GM12878 (cell line): ENCODE data around the gene C20orf96. TPM values are rescaled to one million over a fixed set of nuclear protein-coding genes. Genes with fewer than 3 reads are reported as not detected.

Experiments used
- ATAC-seq: fragments of 200-7000 bp; cut with Tn5 transposase; 3 replicates; pipeline ENCODE4 v1.9.1; 2020; ENCODE audit warnings: mild to moderate bottlenecking, moderate library complexity
- BruUV-seq: library from RNA; stranded (reverse); fragments of 400-500 nt; replicated peaks from 2 replicates; lab custom pipeline; 2021; lab: Mats Ljungman, UMichigan
- CTCF ChIA-PET: fragments of 300-600 bp; sonication (Branson Sonifier 250); formaldehyde crosslinking; extraction: SDS; loops from one replicate; lab custom pipeline; 2021; ENCODE audit warnings: inconsistent platforms; lab: Yijun Ruan, JAX
- POLR2A ChIA-PET: fragments of 350-600 bp; formaldehyde crosslinking; extraction: SDS; loops from one replicate; lab custom pipeline; 2021; ENCODE audit warnings: inconsistent platforms; lab: Charles Lee
- RAD21 ChIA-PET: fragments of 300-600 bp; sonication (Branson Sonifier 250); formaldehyde crosslinking; loops from one replicate; lab custom pipeline; 2023; ENCODE audit warnings: antibody characterized with exemption; ENCODE audit not compliant: unreplicated experiment; lab: Charles Lee
- SMC1A ChIA-PET: fragments of 300-600 bp; sonication (Branson Sonifier 250); formaldehyde crosslinking; loops from one replicate; lab custom pipeline; 2023; ENCODE audit not compliant: unreplicated experiment, uncharacterized antibody; lab: Charles Lee
- DNase-seq: peaks from one replicate; pipeline ENCODE4 v3.0.0-alpha.2; 2011; ENCODE audit warnings: low read depth, low spot score
- FAIRE-seq: peaks from 3 replicates; lab custom pipeline; 2011; peaks lifted over from hg19 to GRCh38; lab: Jason Lieb, UNC
- H2AFZ ChIP-seq: 2 replicates; pipeline ENCODE4 v1.6.0; 2011; ENCODE audit warnings: low read depth, low read length, control low read depth; ENCODE audit not compliant: control insufficient read depth
- H3K27ac ChIP-seq: 2 replicates; pipeline ENCODE4 v1.5.1; 2011; ENCODE audit warnings: control low read depth; ENCODE audit not compliant: control insufficient read depth, insufficient read depth
- H3K27me3 ChIP-seq, 2 experiments: replicated peaks in 1 of 2; 2 replicates each; pipeline versions ENCODE4 v1.6.0 to v1.6.1; 2011; ENCODE audit warnings: low read length in 1 of 2; ENCODE audit not compliant: control insufficient read depth in 2 of 2, insufficient read depth in 2 of 2
- H3K36me3 ChIP-seq, 2 experiments: 2 replicates each; pipeline ENCODE4 v1.5.1; 2011; ENCODE audit warnings: low read length in 1 of 2; ENCODE audit not compliant: control insufficient read depth in 2 of 2, insufficient read depth in 2 of 2
- H3K4me1 ChIP-seq: 2 replicates; pipeline ENCODE4 v1.6.1; 2011; ENCODE audit warnings: mild to moderate bottlenecking, low read length, moderate library complexity, mixed read lengths; ENCODE audit not compliant: control insufficient read depth, insufficient read depth
- H3K4me2 ChIP-seq: 2 replicates; pipeline ENCODE4 v1.6.0; 2011; ENCODE audit warnings: control low read depth; ENCODE audit not compliant: control insufficient read depth, insufficient read depth
- H3K4me3 ChIP-seq: fragments of 200-600 bp; sonication (generic); 2 replicates; pipeline ENCODE4 v1.5.1; 2016
- H3K79me2 ChIP-seq: 2 replicates; pipeline ENCODE4 v1.6.0; 2011; ENCODE audit warnings: low read length; ENCODE audit not compliant: control insufficient read depth, insufficient read depth
- H3K9ac ChIP-seq: 2 replicates; pipeline ENCODE4 v1.8.0; 2011; ENCODE audit warnings: low read length, control low read depth, mixed read lengths; ENCODE audit not compliant: control insufficient read depth, insufficient read depth
- H3K9me3 ChIP-seq: replicated peaks from 3 replicates; pipeline ENCODE4 v1.5.1; 2011; ENCODE audit warnings: mild to moderate bottlenecking, low read length; ENCODE audit not compliant: control insufficient read depth, insufficient read depth
- H4K20me1 ChIP-seq: 2 replicates; pipeline ENCODE4 v1.6.0; 2011; ENCODE audit not compliant: control insufficient read depth, insufficient read depth
- BHLHE40 ChIP-seq, 2 experiments: fragments of 450-650 bp in 1 of 2; IDR thresholded peaks; 2 replicates each; pipeline ENCODE4 v1.6.1; 2011 to 2017; ENCODE audit warnings: low read depth in 2 of 2, borderline replicate concordance in 1 of 2, improper control_type of control experiment in 1 of 2, low read length in 1 of 2, mild to moderate bottlenecking in 1 of 2
- CBX3 ChIP-seq: fragments of 200-600 bp; sonication (generic); IDR thresholded peaks from 2 replicates; pipeline ENCODE4 v1.6.1; 2016; ENCODE audit warnings: low read depth, borderline replicate concordance
- CBX5 ChIP-seq: sonication (generic); IDR thresholded peaks from 2 replicates; pipeline ENCODE4 v1.6.1; 2016; ENCODE audit warnings: low read depth, moderate library complexity, mild to moderate bottlenecking, inconsistent platforms
- CHD1 ChIP-seq: IDR thresholded peaks from 2 replicates; pipeline ENCODE4 v1.6.1; 2012; ENCODE audit warnings: low read depth, low read length, improper control_type of control experiment
- CHD2 ChIP-seq: IDR thresholded peaks from 2 replicates; pipeline ENCODE4 v1.6.1; 2011; ENCODE audit warnings: low read depth, low read length, improper control_type of control experiment, borderline replicate concordance
- EED ChIP-seq: sonication (generic); IDR thresholded peaks from 2 replicates; pipeline ENCODE4 v1.6.1; 2016; ENCODE audit warnings: antibody characterized with exemption, low read depth
- GATAD2B ChIP-seq: fragments of 450-650 bp; conservative IDR thresholded peaks from 2 replicates; pipeline ENCODE4 v1.6.1; 2017; ENCODE audit warnings: low read depth, mild to moderate bottlenecking, moderate library complexity
- HDAC2 ChIP-seq: fragments of 200-600 bp; sonication (generic); IDR thresholded peaks from 2 replicates; pipeline ENCODE4 v1.6.1; 2017
- IKZF1 ChIP-seq: fragments of 450-650 bp; conservative IDR thresholded peaks from 2 replicates; pipeline ENCODE4 v1.6.1; 2017; ENCODE audit warnings: antibody characterized with exemption, mild to moderate bottlenecking
- LARP7 ChIP-seq: fragments of 450-650 bp; IDR thresholded peaks from 2 replicates; pipeline ENCODE4 v1.6.1; 2017; ENCODE audit warnings: mild to moderate bottlenecking
- MXI1 ChIP-seq: fragments of 150-350 bp; IDR thresholded peaks from 2 replicates; pipeline ENCODE4 v1.6.1; 2011; ENCODE audit warnings: low read depth, mild to moderate bottlenecking, inconsistent platforms, low read length, improper control_type of control experiment
- NRF1 ChIP-seq: conservative IDR thresholded peaks from 2 replicates; pipeline ENCODE4 v1.6.1; 2011; ENCODE audit warnings: mild to moderate bottlenecking, low read depth, low read length, improper control_type of control experiment
- POLR2A ChIP-seq: IDR thresholded peaks from 2 replicates; pipeline ENCODE4 v1.6.1; 2011; ENCODE audit warnings: low read depth, mild to moderate bottlenecking, low read length
- RBBP5 ChIP-seq: fragments of 200-600 bp; sonication (generic); conservative IDR thresholded peaks from 2 replicates; pipeline ENCODE4 v1.6.1; 2016
- SMAD1 ChIP-seq: fragments of 450-650 bp; IDR thresholded peaks from 2 replicates; pipeline ENCODE4 v1.6.1; 2018; ENCODE audit warnings: mild to moderate bottlenecking, low read depth; ENCODE audit not compliant: partially characterized antibody
- TCF3 ChIP-seq: IDR thresholded peaks from 2 replicates; pipeline ENCODE4 v1.6.1; 2012; ENCODE audit warnings: low read depth, mild to moderate bottlenecking, low read length, borderline replicate concordance; ENCODE audit not compliant: insufficient read depth
- WGBS: methylation state at CpG from one replicate; pipeline ENCODE4 v1.1.6; 2016; ENCODE audit warnings: low lambda C conversion rate; ENCODE audit not compliant: insufficient replicate concordance, insufficient coverage; ENCODE audit errors: missing lambda C conversion rate; 5-methylcytosine and 5-hydroxymethylcytosine counted together
- in situ Hi-C: fragments of 300-500 bp; cut with MboI; formaldehyde crosslinking; loops from 9 replicates; pipeline ENCODE4 v1.14.3; 2018; ENCODE audit warnings: mixed read lengths
- intact Hi-C: fragments of 100-400 bp; cut with micrococcal nuclease; formaldehyde crosslinking; loops from one replicate; pipeline ENCODE4 v1.14.2; 2022; ENCODE audit not compliant: unreplicated experiment
- polyA plus RNA-seq, 11 experiments: library from polyadenylated mRNA; depleted of rRNA in 4 of 11; unstranded in 6 of 11; stranded (reverse) in 5 of 11; fragments of >200 nt; fragmentation: Nextera tagmentation in 4 of 11; fragmentation: Illumina TruSeq in 1 of 11; extraction: Ambion mirVana in 4 of 11; extraction: Trizol in 1 of 11; gene quantifications; 1 replicate in 1 of 11; 2 replicates in 10 of 11; pipeline versions ENCODE4 v1.2.1 to v1.2.3, GENCODE V29; 2011 to 2016; ENCODE audit warnings: inconsistent platforms in 2 of 11, missing spikeins in 2 of 11, low read depth in 1 of 11
- total RNA-seq, 4 experiments: library from RNA; depleted of rRNA in 3 of 4; stranded (reverse); fragments of >200 nt in 3 of 4; fragmentation: Illumina TruSeq in 1 of 4; extraction: Trizol in 1 of 4; gene quantifications; 2 replicates each; pipeline versions ENCODE4 v1.2.1 to v1.2.3, GENCODE V29; 2013 to 2021
- TF ChIP-seq, protein P1 (sequence below): IDR thresholded peaks from 2 replicates; pipeline ENCODE4 v1.6.1; 2011; ENCODE audit warnings: mild to moderate bottlenecking, low read depth, low read length, moderate library complexity; ENCODE audit not compliant: insufficient replicate concordance
- TF ChIP-seq, protein P2 (sequence below): fragments of 450-650 bp; IDR thresholded peaks from 2 replicates; pipeline ENCODE4 v1.6.1; 2016; ENCODE audit warnings: mild to moderate bottlenecking
- TF ChIP-seq, protein P3 (sequence below): IDR thresholded peaks from 2 replicates; pipeline ENCODE4 v1.6.1; 2011; ENCODE audit warnings: borderline replicate concordance, low read depth, mild to moderate bottlenecking, moderate library complexity, low read length; ENCODE audit not compliant: insufficient read depth, poor library complexity, severe bottlenecking

C20orf96 gene
- total and polyA plus RNA-seq, 10 of the 15 experiments (the other 5 are each of a cell fraction or from before 2014, with no cell fraction given) = 1.4 to 8.6 (median 5.9) TPM

DNA sequence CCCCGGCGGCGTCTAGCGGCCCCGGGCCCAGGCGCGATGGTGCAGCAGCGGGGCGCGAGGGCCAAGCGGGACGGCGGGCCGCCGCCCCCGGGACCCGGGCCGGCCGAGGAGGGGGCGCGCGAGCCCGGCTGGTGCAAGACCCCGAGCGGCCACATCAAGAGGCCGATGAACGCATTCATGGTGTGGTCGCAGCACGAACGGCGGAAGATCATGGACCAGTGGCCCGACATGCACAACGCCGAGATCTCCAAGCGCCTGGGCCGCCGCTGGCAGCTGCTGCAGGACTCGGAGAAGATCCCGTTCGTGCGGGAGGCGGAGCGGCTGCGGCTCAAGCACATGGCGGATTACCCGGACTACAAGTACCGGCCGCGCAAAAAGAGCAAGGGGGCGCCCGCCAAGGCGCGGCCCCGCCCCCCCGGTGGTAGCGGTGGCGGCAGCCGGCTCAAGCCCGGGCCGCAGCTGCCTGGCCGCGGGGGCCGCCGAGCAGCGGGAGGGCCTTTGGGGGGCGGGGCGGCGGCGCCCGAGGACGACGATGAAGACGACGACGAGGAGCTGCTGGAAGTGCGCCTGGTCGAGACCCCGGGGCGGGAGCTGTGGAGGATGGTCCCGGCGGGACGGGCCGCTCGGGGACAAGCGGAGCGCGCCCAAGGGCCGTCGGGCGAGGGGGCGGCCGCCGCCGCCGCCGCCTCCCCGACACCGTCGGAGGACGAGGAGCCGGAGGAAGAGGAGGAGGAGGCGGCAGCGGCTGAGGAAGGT, 35.5 kb upstream of the C20orf96 start:
- peak; percentile 0; the same call in 2 of the 3 replicates for ATAC-seq
- CTCF ChIA-PET = no interaction called here
- Histone ChIP-seq H3K36me3 (no peaks in the 10 kb centered on the region; a peak in 1 of 4 replicates), H3K27ac (peak overlapping the region; percentile 74), H3K4me3 (peak overlapping the region; percentile 85), H3K4me1 (peaks cover 15% of the 10 kb centered on the region), H3K79me2 (peaks cover 11% of the 10 kb centered on the region), H3K9ac (peak overlapping the region; percentile 73), H4K20me1 (peaks cover 4% of the 10 kb centered on the region), H3K27me3 (no peaks in the 10 kb centered on the region), H2AFZ (peak overlapping the region; percentile 51), H3K9me3 (no peaks in the 10 kb centered on the region), H3K4me2 (peak overlapping the region; percentile 73; the same call in 1 of the 2 replicates)
- RAD21 ChIA-PET = interaction anchor here (1.3 to 1.5 kb wide), 2 partner anchors 24 to 28 kb away, joined by 3 to 4 read pairs; partner anchors contain the start of gene ZCCHC3
- intact Hi-C loops (no loop called here), in situ Hi-C loops (no loop called here)
- POLR2A ChIA-PET = interaction anchor here (0.9 to 4.5 kb wide), 4 partner anchors 16 to 29 kb away, joined by 3 to 30 read pairs (median 7); partner anchors contain the start of genes NRSN2 and ZCCHC3
- DNase-seq = no peak
- WGBS = 1% methylated on average over 88 of the region's 103 CpGs
- SMC1A ChIA-PET = interaction anchor here (3.3 kb wide), 1 partner anchor 27 kb away, joined by 15 read pairs; no protein-coding TSS in a partner anchor
- no peak for FAIRE-seq
- BruUV-seq = no TSS peak
- TF ChIP-seq, protein P1, sequence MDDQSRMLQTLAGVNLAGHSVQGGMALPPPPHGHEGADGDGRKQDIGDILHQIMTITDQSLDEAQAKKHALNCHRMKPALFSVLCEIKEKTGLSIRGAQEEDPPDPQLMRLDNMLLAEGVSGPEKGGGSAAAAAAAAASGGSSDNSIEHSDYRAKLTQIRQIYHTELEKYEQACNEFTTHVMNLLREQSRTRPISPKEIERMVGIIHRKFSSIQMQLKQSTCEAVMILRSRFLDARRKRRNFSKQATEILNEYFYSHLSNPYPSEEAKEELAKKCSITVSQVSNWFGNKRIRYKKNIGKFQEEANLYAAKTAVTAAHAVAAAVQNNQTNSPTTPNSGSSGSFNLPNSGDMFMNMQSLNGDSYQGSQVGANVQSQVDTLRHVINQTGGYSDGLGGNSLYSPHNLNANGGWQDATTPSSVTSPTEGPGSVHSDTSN = no peak
- no peak for TF ChIP-seq CHD1
- TF ChIP-seq IKZF1 = peak; percentile 86
- TF ChIP-seq BHLHE40 (IDR thresholded peaks at IDR 0.05; ENCODE audit: borderline replicate concordance in 1 of 2, low read depth in 2 of 2, low read length in 1 of 2) = peak in 1 of 2 experiments; percentile 27; a peak in 1 of 4 replicates
- no peak for TF ChIP-seq CBX5
- TF ChIP-seq TCF3 = 0 out of 2 replicates have a peak, but pooled peaks have one; percentile 7
- TF ChIP-seq HDAC2 = no peak
- TF ChIP-seq MXI1 = peak; percentile 65; the same call in 1 of the 2 replicates
- TF ChIP-seq POLR2A = peak; percentile 60
- no peak for TF ChIP-seq NRF1
- no peak for TF ChIP-seq EED
- TF ChIP-seq, protein P2, sequence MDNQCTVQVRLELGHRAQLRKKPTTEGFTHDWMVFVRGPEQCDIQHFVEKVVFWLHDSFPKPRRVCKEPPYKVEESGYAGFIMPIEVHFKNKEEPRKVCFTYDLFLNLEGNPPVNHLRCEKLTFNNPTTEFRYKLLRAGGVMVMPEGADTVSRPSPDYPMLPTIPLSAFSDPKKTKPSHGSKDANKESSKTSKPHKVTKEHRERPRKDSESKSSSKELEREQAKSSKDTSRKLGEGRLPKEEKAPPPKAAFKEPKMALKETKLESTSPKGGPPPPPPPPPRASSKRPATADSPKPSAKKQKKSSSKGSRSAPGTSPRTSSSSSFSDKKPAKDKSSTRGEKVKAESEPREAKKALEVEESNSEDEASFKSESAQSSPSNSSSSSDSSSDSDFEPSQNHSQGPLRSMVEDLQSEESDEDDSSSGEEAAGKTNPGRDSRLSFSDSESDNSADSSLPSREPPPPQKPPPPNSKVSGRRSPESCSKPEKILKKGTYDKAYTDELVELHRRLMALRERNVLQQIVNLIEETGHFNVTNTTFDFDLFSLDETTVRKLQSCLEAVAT = no peak
- no peak for TF ChIP-seq SMAD1
- no peak; the same call in 1 of the 2 replicates for TF ChIP-seq LARP7
- TF ChIP-seq, protein P3, sequence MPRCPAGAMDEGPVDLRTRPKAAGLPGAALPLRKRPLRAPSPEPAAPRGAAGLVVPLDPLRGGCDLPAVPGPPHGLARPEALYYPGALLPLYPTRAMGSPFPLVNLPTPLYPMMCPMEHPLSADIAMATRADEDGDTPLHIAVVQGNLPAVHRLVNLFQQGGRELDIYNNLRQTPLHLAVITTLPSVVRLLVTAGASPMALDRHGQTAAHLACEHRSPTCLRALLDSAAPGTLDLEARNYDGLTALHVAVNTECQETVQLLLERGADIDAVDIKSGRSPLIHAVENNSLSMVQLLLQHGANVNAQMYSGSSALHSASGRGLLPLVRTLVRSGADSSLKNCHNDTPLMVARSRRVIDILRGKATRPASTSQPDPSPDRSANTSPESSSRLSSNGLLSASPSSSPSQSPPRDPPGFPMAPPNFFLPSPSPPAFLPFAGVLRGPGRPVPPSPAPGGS = no peak
- 0 out of 2 replicates have a peak, but pooled peaks have one; percentile 34 for TF ChIP-seq GATAD2B
- no peak for TF ChIP-seq CHD2
- no peak for TF ChIP-seq RBBP5
- no peak for TF ChIP-seq CBX3
